ENCODE data around the gene GTF2I. TPM values are rescaled to one million over a fixed set of nuclear protein-coding genes. Genes with fewer than 3 reads are reported as not detected.

Gene GTF2I
- total RNA-seq = 100 to 1,000 TPM; 111 to 220 (median 130) TPM
- long read RNA-seq, donor 1, full-length matches to known transcripts = 11 of 71 reads
- long read RNA-seq, donor 1, partial matches to known transcripts = 50 of 71 reads
- long read RNA-seq, donor 1, other reads (novel, unspliced or antisense) = 10 of 71 reads
- long read RNA-seq, donor 2, full-length matches to known transcripts = 5 of 17 reads
- long read RNA-seq, donor 2, partial matches to known transcripts = 8 of 17 reads
- long read RNA-seq, donor 2, other reads (novel, unspliced or antisense) = 4 of 17 reads

DNA sequence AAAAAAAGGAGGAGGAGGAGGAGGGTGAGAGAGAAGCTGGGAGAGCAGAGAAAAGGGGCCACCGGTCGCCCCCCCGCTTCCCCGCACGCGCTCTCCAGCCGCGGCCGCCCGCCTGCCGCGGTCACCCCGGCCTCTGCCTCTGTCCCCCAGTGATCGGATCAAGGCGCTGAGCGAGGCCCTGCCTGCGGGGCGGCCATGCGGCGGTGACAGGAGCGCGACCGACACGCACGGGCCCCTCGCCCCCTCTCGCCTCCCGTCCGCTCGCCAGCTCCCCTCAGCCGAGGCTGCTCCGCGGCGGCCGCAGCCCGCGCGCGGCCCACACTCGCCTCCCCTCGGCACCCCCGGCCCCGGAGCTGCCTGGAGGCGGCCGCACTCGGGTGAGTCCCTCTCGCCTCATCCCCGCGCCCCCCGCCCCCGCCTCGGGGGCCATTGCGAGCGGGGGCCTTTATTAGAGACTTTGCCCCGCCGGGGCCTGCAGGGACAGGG, at the start of gene GTF2I:
GTF2I (plus strand) TSS at position 27 of the 486 bp plus-strand sequence. CDS start 31,411 bp downstream, outside the sequence.
- intact Hi-C loops (cut with DNase I, micrococcal nuclease) = no loop called here
- H3K9me3 ChIP-seq = no peaks in the 10 kb centered on the region
- no peak for DNase-seq
- H3K4me3 ChIP-seq = peak within 1 kb of the TSS; percentile 98
- ATAC-seq = peak; percentile 38
- H3K36me3 ChIP-seq (ENCODE audit: low read depth) = no peaks in the 10 kb centered on the region
- H3K4me1 ChIP-seq (ENCODE audit: low read depth) = peaks cover 22% of the 10 kb centered on the region
- TF ChIP-seq, protein P1, sequence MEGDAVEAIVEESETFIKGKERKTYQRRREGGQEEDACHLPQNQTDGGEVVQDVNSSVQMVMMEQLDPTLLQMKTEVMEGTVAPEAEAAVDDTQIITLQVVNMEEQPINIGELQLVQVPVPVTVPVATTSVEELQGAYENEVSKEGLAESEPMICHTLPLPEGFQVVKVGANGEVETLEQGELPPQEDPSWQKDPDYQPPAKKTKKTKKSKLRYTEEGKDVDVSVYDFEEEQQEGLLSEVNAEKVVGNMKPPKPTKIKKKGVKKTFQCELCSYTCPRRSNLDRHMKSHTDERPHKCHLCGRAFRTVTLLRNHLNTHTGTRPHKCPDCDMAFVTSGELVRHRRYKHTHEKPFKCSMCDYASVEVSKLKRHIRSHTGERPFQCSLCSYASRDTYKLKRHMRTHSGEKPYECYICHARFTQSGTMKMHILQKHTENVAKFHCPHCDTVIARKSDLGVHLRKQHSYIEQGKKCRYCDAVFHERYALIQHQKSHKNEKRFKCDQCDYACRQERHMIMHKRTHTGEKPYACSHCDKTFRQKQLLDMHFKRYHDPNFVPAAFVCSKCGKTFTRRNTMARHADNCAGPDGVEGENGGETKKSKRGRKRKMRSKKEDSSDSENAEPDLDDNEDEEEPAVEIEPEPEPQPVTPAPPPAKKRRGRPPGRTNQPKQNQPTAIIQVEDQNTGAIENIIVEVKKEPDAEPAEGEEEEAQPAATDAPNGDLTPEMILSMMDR (IDR thresholded peaks at IDR 0.05) = no peak

DNA sequence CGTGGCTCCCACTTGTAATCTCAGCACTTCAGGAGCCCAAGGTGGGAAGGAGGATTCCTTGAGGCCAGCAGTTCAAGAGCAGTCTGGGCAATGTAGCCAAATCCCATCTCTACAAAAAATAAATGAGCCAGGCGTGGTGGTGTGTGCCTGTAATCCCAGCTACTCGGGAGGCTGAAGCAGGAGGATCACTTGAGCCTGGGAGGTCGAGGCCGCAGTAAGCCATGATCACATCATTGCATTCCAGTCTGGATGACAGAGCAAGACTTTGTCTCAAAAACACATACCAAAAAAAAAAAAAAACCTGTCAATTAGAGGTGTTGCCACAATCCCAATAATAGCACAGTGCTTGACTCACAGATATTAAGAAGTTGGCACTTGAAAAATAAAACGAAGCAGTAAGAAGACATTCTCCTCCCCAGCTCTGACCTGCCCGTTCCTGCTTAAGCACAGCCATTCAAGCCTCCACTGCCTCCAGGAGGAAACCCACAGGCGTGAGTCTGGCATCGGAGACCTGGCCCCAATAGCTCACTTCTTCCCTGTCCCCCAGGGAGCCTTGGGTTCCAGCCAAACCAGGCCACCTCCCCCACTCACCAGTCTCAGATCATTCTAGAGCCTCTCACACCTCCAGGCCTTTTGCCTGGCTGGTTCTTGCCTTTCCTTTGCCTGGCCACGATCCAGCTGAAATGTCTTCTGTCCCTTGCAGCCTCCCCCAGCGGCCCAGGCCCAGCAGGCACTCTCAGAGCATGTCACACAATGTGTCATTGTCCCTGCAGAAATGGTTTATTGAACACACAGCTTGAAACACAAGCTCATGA, 45.3 kb upstream of the GTF2I start:
- Histone ChIP-seq H3K36me3 (ENCODE audit: low read depth) (no peaks in the 10 kb centered on the region), H3K4me3 (no peak overlapping the region), H3K9me3 (no peaks in the 10 kb centered on the region), H3K4me1 (ENCODE audit: low read depth) (peaks cover 6% of the 10 kb centered on the region)
- intact Hi-C loops (cut with DNase I, micrococcal nuclease) = no loop called here
- DNase-seq = no peak
- no peak for ATAC-seq
- TF ChIP-seq, protein P1 (IDR thresholded peaks at IDR 0.05) = no peak

DNA sequence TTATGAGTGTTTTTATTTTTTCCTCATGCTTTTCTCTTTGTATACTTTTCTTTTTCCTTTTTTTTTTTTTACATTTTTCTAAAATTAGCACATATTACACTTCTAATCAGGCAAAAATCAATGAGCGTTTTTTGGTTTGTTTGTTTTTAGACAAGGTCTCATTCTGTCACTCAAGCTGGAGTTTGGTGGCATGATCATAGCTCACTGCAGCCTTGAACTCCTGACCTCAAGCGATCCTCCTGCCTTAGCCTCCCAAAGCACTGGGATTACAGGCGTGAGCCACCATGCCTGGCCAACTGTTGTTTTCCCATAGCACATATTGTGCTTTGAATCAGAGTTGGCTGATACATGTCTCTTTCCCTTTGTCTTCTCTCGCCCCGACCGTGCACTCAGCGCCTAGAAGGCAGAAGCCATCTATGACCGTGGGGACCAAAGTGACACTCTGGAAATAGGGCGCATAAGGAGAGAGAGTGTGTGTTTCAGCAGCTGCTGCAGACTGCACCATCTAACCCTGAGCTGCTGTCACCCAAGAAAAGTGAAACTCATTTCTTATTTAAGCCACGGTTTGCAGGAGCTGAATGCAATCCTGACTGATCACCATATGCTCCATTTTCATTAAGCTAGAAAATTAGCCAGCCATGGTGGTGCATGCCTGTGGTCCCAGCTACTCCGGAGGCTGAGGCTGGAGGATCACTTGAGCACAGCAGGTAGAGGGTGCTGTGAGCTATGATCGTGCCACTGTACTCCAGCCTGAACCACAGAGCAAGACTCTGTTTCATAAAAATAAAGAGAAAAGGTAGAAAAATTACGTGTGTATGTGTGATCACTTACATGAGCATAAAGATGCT, 41.4 kb upstream of the GTF2I start:
- Histone ChIP-seq H3K4me1 (ENCODE audit: low read depth) (peaks cover under 1% of the 10 kb centered on the region), H3K4me3 (no peak overlapping the region), H3K36me3 (ENCODE audit: low read depth) (no peaks in the 10 kb centered on the region), H3K9me3 (no peaks in the 10 kb centered on the region)
- DNase-seq (no peak), ATAC-seq (no peak)
- TF ChIP-seq, protein P1 (IDR thresholded peaks at IDR 0.05) = no peak
- intact Hi-C loops (cut with DNase I, micrococcal nuclease) = no loop called here

DNA sequence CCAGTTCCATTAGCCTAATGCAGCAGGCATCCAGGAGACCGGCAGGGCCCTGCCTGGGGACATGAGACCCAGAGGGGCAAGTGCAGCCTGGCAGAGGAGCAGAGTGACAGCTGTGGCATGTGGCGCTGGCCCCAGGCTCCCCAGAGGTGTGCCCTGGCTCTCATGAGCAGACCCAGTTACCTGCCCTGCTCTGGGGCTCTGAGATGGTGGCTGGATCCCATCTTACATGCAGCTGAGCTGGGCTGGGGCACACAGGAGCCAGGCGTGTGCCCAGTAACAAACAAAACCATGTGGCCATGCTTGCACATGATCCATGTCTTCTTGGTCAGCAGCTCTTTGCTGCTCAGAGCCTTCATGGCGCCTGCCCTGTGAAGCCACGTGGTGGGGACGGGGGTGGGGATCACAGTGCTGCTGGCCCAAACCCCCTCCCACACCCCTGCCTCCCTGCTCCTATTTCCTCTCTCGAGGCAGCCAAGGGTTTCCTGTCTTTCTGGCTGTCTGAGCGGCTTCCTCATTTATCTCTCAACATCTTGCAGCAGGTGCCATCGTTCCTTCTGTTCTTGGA, 40.3 kb upstream of the GTF2I start:
- no peaks in the 10 kb centered on the region for H3K4me1 ChIP-seq (ENCODE audit: low read depth)
- ATAC-seq (peak; percentile 25), DNase-seq (no peak)
- intact Hi-C loops (cut with DNase I, micrococcal nuclease) = no loop called here
- TF ChIP-seq, protein P1 (IDR thresholded peaks at IDR 0.05) = no peak
- no peaks in the 10 kb centered on the region for H3K9me3 ChIP-seq
- no peak overlapping the region for H3K4me3 ChIP-seq
- H3K36me3 ChIP-seq (ENCODE audit: low read depth) = no peaks in the 10 kb centered on the region

DNA sequence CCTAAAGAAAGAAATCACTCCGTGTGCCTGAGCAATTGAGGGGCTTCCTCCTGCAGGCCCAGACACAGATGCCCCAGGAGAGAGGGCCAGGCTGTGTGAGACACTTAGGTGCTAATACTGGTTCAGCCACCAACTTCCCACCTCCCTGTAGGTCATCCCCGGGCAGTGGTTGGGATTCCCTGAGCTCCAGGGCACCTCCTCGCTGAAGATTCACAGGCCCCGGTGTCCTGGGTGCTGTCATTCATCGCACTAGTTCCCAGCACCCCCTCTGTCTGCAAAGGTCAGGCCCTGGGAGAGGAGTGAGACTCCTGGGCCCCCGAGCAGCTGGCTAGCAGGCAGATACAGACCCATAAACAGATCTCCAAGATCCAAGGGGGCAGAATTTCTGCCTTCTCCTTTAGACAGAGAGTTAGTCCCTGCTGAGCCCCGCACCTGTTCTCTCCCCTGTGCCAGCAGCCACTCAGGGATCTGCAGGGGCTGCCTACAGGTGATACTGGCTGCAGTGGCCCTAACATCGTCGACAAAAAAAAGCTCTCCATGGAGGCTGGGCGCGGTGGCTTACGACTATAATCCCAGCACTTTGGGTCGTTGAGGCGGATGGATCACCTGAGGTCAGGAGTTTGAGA, 38.2 kb upstream of the GTF2I start:
- TF ChIP-seq, protein P1 (IDR thresholded peaks at IDR 0.05) = no peak
- H3K4me1 ChIP-seq (ENCODE audit: low read depth) = no peaks in the 10 kb centered on the region
- intact Hi-C loops (cut with DNase I, micrococcal nuclease) = no loop called here
- H3K9me3 ChIP-seq = no peaks in the 10 kb centered on the region
- no peak for ATAC-seq
- H3K36me3 ChIP-seq (ENCODE audit: low read depth) = no peaks in the 10 kb centered on the region
- no peak overlapping the region for H3K4me3 ChIP-seq
- no peak for DNase-seq
